PC-3 (cell line): Measurements from ENCODE around the gene TMEM233.

Experiments used
- EZH2 ChIP-seq: fragments of 300-600 bp; sonication (generic); IDR thresholded peaks from one replicate; pipeline ENCODE4 v1.6.1; 2017; ENCODE audit warnings: antibody characterized with exemption, mild to moderate bottlenecking, low read length; ENCODE audit not compliant: unreplicated experiment
- EZH2phosphoT487 ChIP-seq: fragments of 300-600 bp; sonication (generic); IDR thresholded peaks from 2 replicates; pipeline ENCODE4 v1.6.1; 2018; ENCODE audit warnings: mild to moderate bottlenecking, antibody characterized with exemption, low read length, borderline replicate concordance
- TF ChIP-seq, protein P1 (sequence below): fragments of 300-600 bp; sonication (generic); conservative IDR thresholded peaks from 2 replicates; pipeline ENCODE4 v1.5.1; 2017; ENCODE audit warnings: antibody characterized with exemption, low read depth, mild to moderate bottlenecking, low read length

DNA sequence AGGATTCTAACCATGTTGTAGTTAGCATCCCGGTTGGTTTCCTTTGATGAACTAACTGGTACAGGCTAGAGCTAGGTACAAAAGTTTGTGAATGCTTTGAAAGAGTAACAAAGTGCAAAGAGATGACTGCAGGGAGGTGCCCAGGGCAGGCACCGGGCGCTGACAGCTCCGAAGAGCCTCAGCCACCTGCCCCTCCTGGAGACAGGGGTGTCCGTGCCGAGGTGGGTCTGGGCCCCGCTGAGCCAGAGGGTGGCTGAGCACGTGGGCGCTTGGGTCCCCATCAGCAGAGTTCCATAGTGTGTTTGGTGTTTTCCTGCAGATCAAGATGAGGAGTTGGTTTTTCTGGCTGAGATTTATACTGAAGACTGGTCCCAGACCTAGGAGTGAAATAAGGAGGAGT, 94.3 kb downstream of the TMEM233 start:
- TF ChIP-seq EZH2 (no peak), EZH2phosphoT487 (no peak)
- TF ChIP-seq, protein P1, sequence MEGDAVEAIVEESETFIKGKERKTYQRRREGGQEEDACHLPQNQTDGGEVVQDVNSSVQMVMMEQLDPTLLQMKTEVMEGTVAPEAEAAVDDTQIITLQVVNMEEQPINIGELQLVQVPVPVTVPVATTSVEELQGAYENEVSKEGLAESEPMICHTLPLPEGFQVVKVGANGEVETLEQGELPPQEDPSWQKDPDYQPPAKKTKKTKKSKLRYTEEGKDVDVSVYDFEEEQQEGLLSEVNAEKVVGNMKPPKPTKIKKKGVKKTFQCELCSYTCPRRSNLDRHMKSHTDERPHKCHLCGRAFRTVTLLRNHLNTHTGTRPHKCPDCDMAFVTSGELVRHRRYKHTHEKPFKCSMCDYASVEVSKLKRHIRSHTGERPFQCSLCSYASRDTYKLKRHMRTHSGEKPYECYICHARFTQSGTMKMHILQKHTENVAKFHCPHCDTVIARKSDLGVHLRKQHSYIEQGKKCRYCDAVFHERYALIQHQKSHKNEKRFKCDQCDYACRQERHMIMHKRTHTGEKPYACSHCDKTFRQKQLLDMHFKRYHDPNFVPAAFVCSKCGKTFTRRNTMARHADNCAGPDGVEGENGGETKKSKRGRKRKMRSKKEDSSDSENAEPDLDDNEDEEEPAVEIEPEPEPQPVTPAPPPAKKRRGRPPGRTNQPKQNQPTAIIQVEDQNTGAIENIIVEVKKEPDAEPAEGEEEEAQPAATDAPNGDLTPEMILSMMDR: no peak
